IPS DF 19.7 (cell line): Measurements from ENCODE around the gene GALNT3.
A peak's percentile ranks its signal among the peaks of the same experiment; 100 is the strongest.

Experiments used
- DNase-seq: peaks from one replicate; pipeline ENCODE4 v3.0.0-alpha.2; 2013; ENCODE audit warnings: low read depth, low spot score

The GALNT3 gene

DNA sequence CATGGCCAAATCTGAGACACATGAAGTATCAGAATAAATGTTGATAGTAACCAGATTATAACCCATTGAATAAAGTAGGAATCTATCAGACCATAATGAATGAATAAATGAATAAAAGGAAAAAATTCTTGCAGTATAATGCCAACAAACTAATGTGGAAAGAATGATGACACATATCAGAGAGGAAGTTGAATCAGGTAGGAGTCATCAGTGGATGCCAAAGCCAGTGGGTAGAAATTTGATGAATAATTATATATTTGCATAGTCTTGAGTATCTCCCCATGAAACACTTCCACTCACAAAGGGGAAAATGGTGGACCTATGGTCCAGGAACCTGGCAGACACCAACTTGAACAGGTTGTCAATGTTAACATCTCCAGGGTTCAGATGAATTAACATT is 68.6 kb downstream of the GALNT3 start:
- DNase-seq = no peak

DNA sequence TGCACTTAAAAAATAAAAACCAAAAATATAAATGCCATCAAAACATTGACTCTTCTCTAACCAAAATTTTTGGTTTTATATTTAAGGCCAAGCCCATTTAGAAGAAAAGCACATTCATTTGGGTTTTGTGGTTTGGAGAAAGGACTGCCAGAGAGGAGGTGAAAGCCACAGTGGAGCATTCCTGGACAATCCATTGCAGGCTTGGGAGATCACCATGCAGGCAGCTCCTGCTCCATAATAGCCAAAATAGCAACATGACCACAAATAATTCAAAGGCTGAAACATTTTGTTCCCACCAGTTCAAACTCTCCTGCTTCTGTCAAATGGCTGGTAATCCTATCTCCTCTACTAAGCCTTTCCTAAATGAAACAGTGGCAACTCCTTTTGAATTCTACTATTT is 73.5 kb downstream of the GALNT3 start:
- DNase-seq = no peak

DNA sequence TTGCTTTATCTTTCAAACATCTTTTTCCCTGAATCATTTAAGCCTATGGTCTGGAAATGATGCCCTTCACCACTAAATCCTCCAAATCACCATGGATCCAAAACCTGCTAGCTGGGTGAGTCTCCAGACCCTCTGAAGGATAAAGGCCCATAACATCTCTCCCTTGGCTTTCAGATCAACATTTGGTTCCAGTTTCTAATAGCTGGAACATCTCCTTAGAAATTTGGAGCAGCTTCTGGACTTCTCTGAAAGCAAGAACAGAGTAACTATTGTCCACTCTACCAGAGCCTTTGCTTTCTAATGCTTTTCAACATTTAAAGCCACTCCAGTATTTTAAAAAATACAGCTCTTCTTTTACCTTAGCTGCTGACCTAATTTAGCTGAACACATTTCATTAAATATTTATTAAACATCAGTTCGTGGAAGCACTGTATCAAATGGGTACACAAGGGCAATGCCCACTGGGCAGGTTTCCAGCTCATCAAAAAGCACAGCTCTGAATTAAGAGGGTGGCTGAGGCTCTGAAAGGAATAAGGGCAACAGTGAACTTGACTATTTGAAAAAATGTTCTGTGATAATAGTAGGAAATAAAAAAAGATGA is 75.3 kb downstream of the GALNT3 start:
- no peak for DNase-seq

DNA sequence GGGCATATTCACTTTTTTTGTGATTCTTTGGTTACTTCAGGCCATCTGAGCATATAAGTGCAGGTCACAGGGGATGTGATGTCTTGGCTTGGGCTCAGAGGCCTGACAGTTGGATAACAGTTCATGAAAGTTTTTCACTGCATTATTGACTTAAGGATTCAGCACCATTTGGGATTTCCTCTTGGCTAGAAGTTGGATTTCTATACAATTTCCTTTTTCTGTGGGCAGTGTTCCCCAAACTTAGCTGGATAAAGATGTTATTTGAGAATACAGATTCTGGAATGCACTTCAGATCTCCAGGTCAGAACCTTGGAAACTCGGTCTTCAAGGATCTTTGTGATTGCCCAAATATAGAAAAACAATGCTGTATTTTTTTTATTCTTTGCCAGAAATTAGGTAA is 78.0 kb downstream of the GALNT3 start:
- DNase-seq = no peak

DNA sequence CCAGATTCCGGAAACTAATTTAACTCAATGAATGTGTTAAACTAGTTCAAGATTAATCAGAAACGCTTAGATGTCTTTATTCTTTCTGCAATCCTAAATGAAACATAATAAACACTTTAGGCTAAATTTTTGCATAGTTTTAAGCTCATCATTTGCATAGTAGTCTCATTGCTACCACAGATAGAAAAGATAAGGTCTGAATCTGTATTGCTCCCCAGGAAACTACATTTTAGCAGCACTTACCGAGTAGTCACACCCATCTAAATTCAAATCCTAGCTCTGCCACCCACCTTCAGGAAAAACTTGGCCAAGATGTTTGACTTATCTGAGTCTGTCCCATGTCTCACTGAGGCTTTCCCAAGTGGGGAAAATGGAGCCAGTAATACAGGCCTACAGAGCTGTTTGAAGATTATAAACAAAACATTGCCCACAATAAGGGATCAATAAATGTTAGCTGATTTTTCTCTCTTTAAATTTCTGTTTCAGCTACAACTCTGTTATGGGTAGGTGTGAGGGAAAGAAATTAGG is 87.0 kb downstream of the GALNT3 start:
- peak; percentile 20 for DNase-seq

DNA sequence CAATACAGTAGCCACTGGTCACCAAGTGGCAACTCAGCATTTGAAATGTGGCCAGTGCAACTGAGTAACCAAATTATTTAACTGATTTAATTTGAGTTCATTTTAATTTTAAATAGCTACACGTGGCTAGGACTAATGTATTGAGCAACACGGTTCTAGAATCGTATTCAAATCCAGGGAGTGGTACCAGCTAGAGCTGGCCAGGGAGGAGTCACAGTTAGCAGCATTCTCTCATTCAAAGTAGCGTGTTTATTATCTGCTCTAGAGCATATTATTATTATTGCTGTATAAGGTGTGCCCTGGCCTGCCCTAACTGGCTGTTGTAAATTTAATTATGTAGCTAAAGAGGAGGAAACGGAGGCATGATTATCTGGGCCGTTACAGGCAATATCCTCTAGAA is 92.9 kb downstream of the GALNT3 start:
- DNase-seq = no peak

DNA sequence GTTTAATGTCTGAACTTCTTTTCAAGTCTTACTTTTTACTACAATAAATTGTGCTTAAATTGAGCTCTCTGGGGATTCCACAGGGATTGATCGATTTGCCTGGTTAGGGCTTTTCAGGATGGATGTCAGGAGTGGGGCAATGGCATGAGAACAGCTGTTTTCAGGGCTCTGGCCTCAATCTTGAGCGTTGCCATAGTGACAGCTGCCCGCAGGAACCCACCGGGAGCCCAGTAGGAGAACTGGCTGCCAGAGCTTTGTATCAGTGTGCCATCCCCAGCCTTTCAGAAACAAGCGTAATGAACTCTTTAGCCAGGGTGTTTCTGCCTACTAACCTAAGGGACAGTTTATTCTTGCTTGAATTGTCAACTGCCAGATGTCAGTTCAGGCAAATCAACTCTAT is 93.5 kb downstream of the GALNT3 start:
- DNase-seq = no peak

DNA sequence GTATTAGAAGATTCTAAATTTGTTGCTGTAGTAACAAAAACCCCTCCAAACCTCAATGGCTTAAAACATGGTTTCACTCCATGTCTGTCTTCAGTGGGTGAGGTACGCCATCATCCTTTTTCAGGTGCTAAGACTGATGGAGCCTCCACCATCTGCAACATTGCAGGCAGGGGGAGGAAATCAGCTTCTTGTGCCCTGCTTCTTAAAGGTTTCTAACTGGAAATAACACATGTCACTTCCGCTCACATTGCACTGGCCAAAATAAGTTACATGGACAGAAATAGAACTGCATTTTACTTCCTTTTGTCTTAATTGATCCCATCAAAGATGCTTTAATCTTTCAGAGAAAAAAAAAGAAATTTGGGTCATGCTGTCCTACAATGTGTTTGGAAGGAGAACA is 94.1 kb downstream of the GALNT3 start:
- DNase-seq = no peak

DNA sequence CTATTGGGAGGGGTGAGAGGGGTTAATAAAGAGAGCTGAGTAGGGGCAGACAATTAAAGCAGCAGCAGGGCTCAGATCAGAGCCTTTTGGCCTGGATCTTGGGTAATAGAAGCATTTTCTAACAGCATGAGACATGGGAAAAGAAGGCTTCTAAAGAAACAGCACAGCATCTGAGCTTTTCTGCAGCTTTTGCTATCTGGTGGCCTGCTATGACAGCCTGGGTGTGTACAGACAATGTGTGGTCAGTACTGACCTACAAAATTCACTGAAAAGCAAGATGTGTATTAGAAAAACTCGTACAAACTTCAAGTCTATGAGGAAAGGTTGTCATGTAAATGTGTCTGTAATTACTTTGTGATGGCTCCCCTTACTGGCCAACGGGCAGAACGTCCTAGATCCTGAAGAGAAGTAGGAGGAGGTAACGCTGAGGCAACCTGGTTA is 95.6 kb downstream of the GALNT3 start:
- peak; percentile 35 for DNase-seq

DNA sequence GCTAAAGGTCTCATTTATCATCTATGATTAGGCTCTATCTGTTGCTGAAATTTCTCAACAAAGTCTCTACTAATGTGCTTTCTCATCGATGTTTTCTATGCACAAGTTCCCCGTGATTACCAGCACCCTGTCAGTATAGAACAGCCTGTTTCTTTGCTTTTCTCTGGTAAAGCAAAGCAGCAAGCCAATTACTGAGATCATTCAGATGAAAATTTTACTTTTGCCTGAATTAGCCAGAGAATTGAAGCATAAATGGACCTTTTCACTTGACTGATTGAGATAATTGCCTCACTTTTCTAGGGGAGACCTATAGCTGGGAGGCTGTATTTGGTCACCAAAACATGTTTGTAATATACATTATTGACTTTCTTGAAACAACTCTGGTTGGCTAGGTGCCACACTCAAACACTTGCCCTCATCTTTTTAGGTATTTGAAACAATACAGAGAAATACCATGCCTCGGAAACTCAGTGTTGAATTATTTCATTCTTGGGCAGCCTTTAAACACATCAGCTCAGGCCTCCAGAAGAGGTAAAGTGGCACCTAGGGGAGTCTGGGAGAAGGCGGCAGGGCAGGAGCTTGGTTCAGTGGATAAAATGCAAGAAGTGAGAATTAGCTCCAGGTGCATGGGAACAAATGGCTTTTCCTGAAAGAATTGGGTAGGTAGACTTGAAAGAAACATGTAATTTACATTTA is 96.2 kb downstream of the GALNT3 start:
- no peak for DNase-seq
